VCaP (cell line): ENCODE data around the gene BACE1-AS.

Experiments used
- H3K27ac ChIP-seq: fragments of 450-650 bp; 2 replicates; pipeline ENCODE4 v1.5.1; 2017
- CTCF ChIP-seq: fragments of 450-650 bp; conservative IDR thresholded peaks from 2 replicates; pipeline ENCODE4 v1.5.1; 2017; ENCODE audit warnings: mild to moderate bottlenecking, moderate library complexity

BACE1-AS gene

GRCh38 chr11:117315285-117316196, 24.4 kb downstream of the BACE1-AS start:
- no peak for TF ChIP-seq CTCF
- peak overlapping the region; percentile 79 for H3K27ac ChIP-seq

- H3K27ac ChIP-seq = peak within 1 kb of the TSS; percentile 79
- peak; percentile 65 for TF ChIP-seq CTCF
Measured at GRCh38 chr11:117316197-117316961, 25.2 kb downstream of the BACE1-AS start, which contains the start of gene BACE1. TSS of gene BACE1 (minus strand) at chr11:117316256. CDS start at chr11:117315795, 461 bp downstream.

- no peak for TF ChIP-seq CTCF
Measured at GRCh38 chr11:117318738-117319137, 27.6 kb downstream of the BACE1-AS start.

GRCh38 chr11:117319214-117319840, 28.2 kb downstream of the BACE1-AS start:
- no peak overlapping the region for H3K27ac ChIP-seq
- TF ChIP-seq CTCF = no peak

More at GRCh38 chr11:117318738-117319137, 27.6 kb downstream of the BACE1-AS start:
- H3K27ac ChIP-seq = no peak overlapping the region

GRCh38 chr11:117327255-117327566, 36.1 kb downstream of the BACE1-AS start:
- H3K27ac ChIP-seq = peak overlapping the region; percentile 84

- peak within 1 kb of the TSS; percentile 84 for H3K27ac ChIP-seq
- no peak for TF ChIP-seq CTCF
Measured at GRCh38 chr11:117327567-117328374, 36.6 kb downstream of the BACE1-AS start, which contains the start of gene CEP164. TSS of gene CEP164 (plus strand) at chr11:117327854. CDS start at chr11:117338587, 10,733 bp downstream.

- TF ChIP-seq CTCF = no peak
- H3K27ac ChIP-seq = peak overlapping the region; percentile 84
Measured at GRCh38 chr11:117328375-117329010, 37.3 kb downstream of the BACE1-AS start.
